HepG2 (cell line): Measurements from ENCODE around the gene SCN7A. TPM values are rescaled to one million over a fixed set of nuclear protein-coding genes. Genes with fewer than 3 reads are reported as not detected.
A peak's percentile ranks its signal among the peaks of the same experiment; 100 is the strongest.

ENCODE experiments used
- ATAC-seq: fragments of 200-7000 bp; cut with Tn5 transposase; 3 replicates; pipeline ENCODE4 v1.9.1; 2020; ENCODE audit warnings: mild to moderate bottlenecking, moderate library complexity
- BruUV-seq: library from RNA; stranded (reverse); fragments of 400-500 nt; replicated peaks from 2 replicates; lab custom pipeline; 2021; lab: Mats Ljungman, UMichigan
- CTCF ChIA-PET: fragments of 300-600 bp; formaldehyde crosslinking; extraction: SDS; loops from one replicate; lab custom pipeline; 2021; ENCODE audit warnings: low total read pairs, inconsistent platforms, low intra/inter-chr PET ratio; lab: Yijun Ruan, JAX
- POLR2A ChIA-PET: fragments of 350-600 bp; sonication (Branson Sonifier 250); formaldehyde crosslinking; loops from one replicate; lab custom pipeline; 2020; ENCODE audit warnings: antibody characterized with exemption, inconsistent platforms; lab: Yijun Ruan, JAX
- DNase-seq: peaks from one replicate; pipeline ENCODE4 v3.0.0-alpha.2; 2015; ENCODE audit warnings: low spot score
- FAIRE-seq: peaks from 3 replicates; lab custom pipeline; 2011; peaks lifted over from hg19 to GRCh38; lab: Jason Lieb, UNC
- H2AFZ ChIP-seq: one replicate; pipeline ENCODE4 v1.6.1; 2011; ENCODE audit warnings: low read length, inconsistent platforms
- H3K27ac ChIP-seq: fragments of 300-600 bp; 3 replicates; pipeline ENCODE4 v1.8.0; 2011; ENCODE audit warnings: mixed run types, mild to moderate bottlenecking, mixed read lengths, low read length, inconsistent platforms; ENCODE audit not compliant: insufficient read depth; ENCODE audit errors: extremely low read length
- H3K27me3 ChIP-seq, 2 experiments: fragments of 200-600 bp in 1 of 2; 2 replicates in 1 of 2; 3 replicates in 1 of 2; pipeline versions ENCODE4 v1.6.0 to v1.8.0; 2011; ENCODE audit warnings: low read length in 2 of 2, mild to moderate bottlenecking in 2 of 2, moderate library complexity in 2 of 2, inconsistent platforms in 1 of 2; ENCODE audit not compliant: insufficient read depth in 2 of 2, control insufficient read depth in 1 of 2
- H3K36me3 ChIP-seq, 2 experiments: fragments of 200-600 bp in 1 of 2; replicated peaks in 1 of 2; 2 replicates in 1 of 2; 3 replicates in 1 of 2; pipeline versions ENCODE4 v1.5.1 to v1.8.0; 2011; ENCODE audit warnings: low read length in 2 of 2, inconsistent platforms in 1 of 2; ENCODE audit not compliant: insufficient read depth in 2 of 2, control insufficient read depth in 1 of 2
- H3K4me1 ChIP-seq: 2 replicates; pipeline ENCODE4 v1.5.1; 2012; ENCODE audit warnings: low read length, inconsistent platforms; ENCODE audit not compliant: insufficient read depth
- H3K4me2 ChIP-seq: 2 replicates; pipeline ENCODE4 v1.6.0; 2011; ENCODE audit warnings: low read depth, low read length, inconsistent platforms
- H3K4me3 ChIP-seq, 3 experiments: fragments of 200-600 bp in 1 of 3; sonication (generic), shearing (Covaris generic) in 1 of 3; replicated peaks in 1 of 3; 2 replicates each; pipeline ENCODE4 v1.5.1; 2011 to 2016; ENCODE audit warnings: low read length in 3 of 3, inconsistent platforms in 2 of 3, low read depth in 2 of 3, mild to moderate bottlenecking in 2 of 3, control low read depth in 1 of 3, mixed read lengths in 1 of 3; ENCODE audit not compliant: insufficient read depth in 1 of 3
- H3K79me2 ChIP-seq: one replicate; pipeline ENCODE4 v1.6.1; 2011; ENCODE audit warnings: low read length, inconsistent platforms; ENCODE audit not compliant: insufficient read depth
- H3K9ac ChIP-seq: 2 replicates; pipeline ENCODE4 v1.6.0; 2011; ENCODE audit warnings: mild to moderate bottlenecking, low read depth, low read length, inconsistent platforms; ENCODE audit not compliant: insufficient read depth
- H3K9me3 ChIP-seq: 2 replicates; pipeline ENCODE4 v1.5.1; 2012; ENCODE audit warnings: mild to moderate bottlenecking, low read length
- H4K20me1 ChIP-seq: 2 replicates; pipeline ENCODE4 v1.6.0; 2011; ENCODE audit warnings: inconsistent platforms, mild to moderate bottlenecking, low read length, moderate library complexity; ENCODE audit not compliant: insufficient read depth
- AFF4 ChIP-seq: sonication (generic); formaldehyde crosslinking; IDR thresholded peaks from 2 replicates; pipeline ENCODE4 v1.4.0; 2020; ENCODE audit warnings: missing genetic modification reagents
- ATF7 ChIP-seq, 2 experiments: fragments of 450-650 bp in 1 of 2; sonication (generic) in 1 of 2; formaldehyde crosslinking in 1 of 2; IDR thresholded peaks; 2 replicates each; pipeline versions ENCODE4 v1.4.0 to v1.6.1; 2016 to 2020; ENCODE audit warnings: antibody characterized with exemption in 1 of 2, mild to moderate bottlenecking in 1 of 2, missing genetic modification reagents in 1 of 2
- CEBPB ChIP-seq: IDR thresholded peaks from 2 replicates; pipeline ENCODE4 v1.6.1; 2011; ENCODE audit warnings: low read depth, low read length, improper control_type of control experiment, borderline replicate concordance
- HIVEP1 ChIP-seq: sonication (generic); formaldehyde crosslinking; IDR thresholded peaks from 2 replicates; pipeline ENCODE4 v1.4.0; 2020; ENCODE audit warnings: mild to moderate bottlenecking, missing genetic modification reagents
- LCORL ChIP-seq, 2 experiments: fragments of 450-650 bp in 1 of 2; sonication (generic) in 1 of 2; formaldehyde crosslinking in 1 of 2; IDR thresholded peaks; 2 replicates each; pipeline versions ENCODE4 v1.5.0 to v1.6.1; 2017 to 2020; ENCODE audit warnings: antibody characterized with exemption in 1 of 2, missing genetic modification reagents in 1 of 2
- NFIC ChIP-seq: IDR thresholded peaks from 2 replicates; pipeline ENCODE4 v1.6.1; 2012; ENCODE audit warnings: mild to moderate bottlenecking, low read length, inconsistent platforms
- POLR2AphosphoS2 ChIP-seq: IDR thresholded peaks from 2 replicates; pipeline ENCODE4 v1.6.1; 2011; ENCODE audit warnings: low read depth, low read length, improper control_type of control experiment
- RNF219 ChIP-seq: sonication (generic); formaldehyde crosslinking; IDR thresholded peaks from 2 replicates; pipeline ENCODE4 v1.5.0; 2020; ENCODE audit warnings: mild to moderate bottlenecking, missing genetic modification reagents
- ZMYM4 ChIP-seq: sonication (generic); formaldehyde crosslinking; IDR thresholded peaks from 2 replicates; pipeline ENCODE4 v1.8.1; 2023; ENCODE audit warnings: mild to moderate bottlenecking, missing genetic modification reagents
- ZNF121 ChIP-seq: sonication (generic); formaldehyde crosslinking; IDR thresholded peaks from 2 replicates; pipeline ENCODE4 v1.5.0; 2020; ENCODE audit warnings: mild to moderate bottlenecking, missing genetic modification reagents
- ZNF317 ChIP-seq: sonication (generic); formaldehyde crosslinking; IDR thresholded peaks from 2 replicates; pipeline ENCODE4 v1.5.0; 2020; ENCODE audit warnings: mild to moderate bottlenecking, missing genetic modification reagents
- ZNF580 ChIP-seq: IDR thresholded peaks from 2 replicates; pipeline ENCODE4 v1.6.1; 2016; ENCODE audit warnings: low read depth, borderline replicate concordance
- ZNF597 ChIP-seq: sonication (generic); formaldehyde crosslinking; IDR thresholded peaks from 2 replicates; pipeline ENCODE4 v1.5.0; 2020; ENCODE audit warnings: missing genetic modification reagents
- ZNF616 ChIP-seq: sonication (generic); formaldehyde crosslinking; IDR thresholded peaks from 2 replicates; pipeline ENCODE4 v1.5.0; 2020; ENCODE audit warnings: low read depth, mild to moderate bottlenecking, missing genetic modification reagents
- ZNF782 ChIP-seq: sonication (generic); formaldehyde crosslinking; IDR thresholded peaks from 2 replicates; pipeline ENCODE4 v1.4.0; 2020; ENCODE audit warnings: missing genetic modification reagents, mild to moderate bottlenecking, borderline replicate concordance
- ZNF891 ChIP-seq: sonication (generic); formaldehyde crosslinking; IDR thresholded peaks from 2 replicates; pipeline ENCODE4 v1.5.0; 2020; ENCODE audit warnings: mild to moderate bottlenecking, missing genetic modification reagents
- WGBS: methylation state at CpG from one replicate; pipeline ENCODE4 v1.1.6; 2017; ENCODE audit warnings: low lambda C conversion rate; 5-methylcytosine and 5-hydroxymethylcytosine counted together
- in situ Hi-C: cut with HindIII; loops from 2 replicates; pipeline ENCODE4 v1.10.0; 2017; ENCODE audit warnings: low pct_unique_long_range_greater_than_20kb; ENCODE audit not compliant: extremely low pct_ligation_motif_present
- intact Hi-C: fragments of 100-400 bp; cut with micrococcal nuclease; formaldehyde crosslinking; loops from one replicate; pipeline ENCODE4 v1.10.0; 2022; ENCODE audit not compliant: unreplicated experiment
- polyA plus RNA-seq, 8 experiments: library from polyadenylated mRNA; depleted of rRNA in 3 of 8; stranded (reverse) in 7 of 8; unstranded in 1 of 8; fragments of >200 nt; fragmentation: Illumina TruSeq in 4 of 8; extraction: Trizol in 4 of 8; gene quantifications; 2 replicates each; pipeline versions ENCODE4 v1.2.1 to v1.2.3, GENCODE V29; 2011 to 2016; ENCODE audit warnings: low read depth in 4 of 8, missing spikeins in 1 of 8, mixed read lengths in 1 of 8; ENCODE audit not compliant: insufficient read depth in 1 of 8
- total RNA-seq, 5 experiments: library from RNA; depleted of rRNA; stranded (reverse); fragments of >200 nt; fragmentation: Illumina TruSeq; extraction: Trizol; gene quantifications; 2 replicates each; pipeline ENCODE4 v1.2.3, GENCODE V29; 2016; ENCODE audit warnings: low read depth in 1 of 5

SCN7A gene
- total and polyA plus RNA-seq, 2 of the 13 experiments (the other 11 are each of a cell fraction or from before 2014, with no cell fraction given): 0.01 TPM; not detected in 1

GRCh38 chr2:166440313-166440712 lies 53.7 kb downstream of the SCN7A start:
- in situ Hi-C loops: no loop called here
- TF ChIP-seq ZNF891 (CRISPR knock-in tag) (no peak), LCORL (IDR thresholded peaks at IDR 0.05) (no peak), LCORL (CRISPR knock-in tag; IDR thresholded peaks at IDR 0.05) (no peak), ZNF580 (CRISPR knock-in tag) (no peak), POLR2AphosphoS2 (no peak), AFF4 (CRISPR knock-in tag) (no peak), CEBPB (peak; percentile 84), ZNF317 (CRISPR knock-in tag) (no peak), HIVEP1 (no peak), ZNF597 (CRISPR knock-in tag) (no peak), ZNF782 (no peak), ZNF616 (CRISPR knock-in tag) (no peak), RNF219 (CRISPR knock-in tag) (no peak), NFIC (no peak), ZMYM4 (CRISPR knock-in tag) (no peak), ATF7 (IDR thresholded peaks at IDR 0.05) (peak; percentile 7; the same call in 1 of the 2 replicates), ATF7 (CRISPR knock-in tag; IDR thresholded peaks at IDR 0.05) (no peak), ZNF121 (no peak)

More at GRCh38 chr2:166440313-166440712, 53.7 kb downstream of the SCN7A start:
- H4K20me1 ChIP-seq: no peaks in the 10 kb centered on the region
- ATAC-seq: no peak
- H2AFZ ChIP-seq: no peak overlapping the region
- H3K36me3 ChIP-seq: no peaks in the 10 kb centered on the region
- H3K4me3 ChIP-seq: no peak overlapping the region
- CTCF ChIA-PET: no interaction called here
- H3K27me3 ChIP-seq: no peaks in the 10 kb centered on the region
- POLR2A ChIA-PET: no interaction called here
- H3K27ac ChIP-seq: no peak overlapping the region
- no TSS peak for BruUV-seq
- WGBS: 5% methylated on average over 3 of the region's 3 CpGs
- H3K4me1 ChIP-seq: no peaks in the 10 kb centered on the region
- no peaks in the 10 kb centered on the region for H3K9me3 ChIP-seq
- DNase-seq: no peak
- intact Hi-C loops: no loop called here
- H3K9ac ChIP-seq: no peak overlapping the region
- no peak for FAIRE-seq
- H3K79me2 ChIP-seq: no peaks in the 10 kb centered on the region
- no peak overlapping the region for H3K4me2 ChIP-seq
